ENCODE measurements around the gene EFCAB11. TPM values are rescaled to one million over a fixed set of nuclear protein-coding genes. Genes with fewer than 3 reads are reported as not detected.

Gene EFCAB11
- total RNA-seq, 4 donors from 2014 or later: 3.3 to 15.6 (median 6.9) TPM

DNA sequence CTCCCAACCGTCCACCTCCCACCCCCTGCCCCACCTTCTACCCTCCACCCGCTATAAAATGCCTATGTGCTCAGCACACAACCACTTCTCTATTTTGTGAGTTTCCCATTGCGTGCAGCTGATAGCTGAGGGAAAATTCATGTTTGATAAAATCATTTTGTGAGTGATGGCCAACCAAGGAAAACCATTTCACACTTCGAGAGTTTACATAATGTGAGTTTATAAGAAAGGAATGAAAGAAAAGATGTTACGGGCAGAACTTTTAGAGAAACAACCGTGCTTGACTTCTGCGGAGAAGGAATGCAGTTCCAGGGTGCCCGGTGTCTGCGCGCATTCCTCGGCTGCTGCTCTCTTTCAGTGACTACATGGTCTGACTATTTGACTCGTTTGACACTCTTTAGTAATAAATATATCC lies 140.9 kb downstream of the EFCAB11 start:
- no peaks in the 10 kb centered on the region for H3K4me1 ChIP-seq
- TF ChIP-seq CTCF (IDR thresholded peaks at IDR 0.05) (no peak), POLR2A (IDR thresholded peaks at IDR 0.05) (no peak)
- DNase-seq: no peak
- no peak overlapping the region for H3K27ac ChIP-seq
- no peaks in the 10 kb centered on the region for H3K36me3 ChIP-seq
- no peak overlapping the region for H3K4me3 ChIP-seq
- H3K9me3 ChIP-seq: no peaks in the 10 kb centered on the region
- no peaks in the 10 kb centered on the region for H3K27me3 ChIP-seq

DNA sequence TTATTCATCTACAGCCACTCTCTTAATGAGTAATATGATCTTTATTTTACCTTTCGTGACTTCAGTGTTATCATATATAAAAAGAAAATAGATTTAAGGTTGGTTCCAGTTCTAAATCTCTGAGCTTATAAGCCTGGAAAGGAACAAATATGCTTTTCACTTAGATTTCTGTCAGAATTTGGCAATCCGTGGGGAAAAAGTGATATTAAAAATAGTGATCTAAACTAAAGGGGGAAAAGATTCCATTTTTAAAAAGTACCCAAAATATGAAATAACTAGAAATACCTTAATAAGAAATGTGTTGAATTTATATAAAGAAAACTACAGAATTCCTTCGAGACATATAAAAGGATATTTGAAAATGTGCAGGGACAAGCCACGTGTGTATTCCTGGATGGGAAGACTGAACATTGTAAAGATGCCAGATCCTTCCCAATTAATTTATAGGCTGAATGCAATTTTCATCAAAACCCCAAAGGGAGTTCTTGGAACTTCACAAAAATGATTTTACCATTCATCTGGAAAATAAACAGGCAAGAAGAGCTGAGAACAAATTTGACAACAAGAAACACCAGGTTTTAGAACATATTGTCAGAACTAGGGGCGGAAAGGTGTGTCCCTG lies 142.5 kb downstream of the EFCAB11 start:
- no peak overlapping the region for H3K4me3 ChIP-seq
- DNase-seq: no peak
- H3K36me3 ChIP-seq: no peaks in the 10 kb centered on the region
- H3K9me3 ChIP-seq: no peaks in the 10 kb centered on the region
- H3K27me3 ChIP-seq: no peaks in the 10 kb centered on the region
- TF ChIP-seq CTCF (IDR thresholded peaks at IDR 0.05) (no peak), POLR2A (IDR thresholded peaks at IDR 0.05) (no peak)
- H3K27ac ChIP-seq: no peak overlapping the region
- H3K4me1 ChIP-seq: no peaks in the 10 kb centered on the region

- DNase-seq: no peak
- Histone ChIP-seq H3K27ac (no peak overlapping the region), H3K9me3 (no peaks in the 10 kb centered on the region), H3K4me3 (no peak overlapping the region), H3K4me1 (no peaks in the 10 kb centered on the region), H3K36me3 (no peaks in the 10 kb centered on the region), H3K27me3 (no peaks in the 10 kb centered on the region)
- no peak for TF ChIP-seq POLR2A (IDR thresholded peaks at IDR 0.05)
- TF ChIP-seq CTCF (IDR thresholded peaks at IDR 0.05): no peak
These were observed 144.4 kb downstream of the EFCAB11 start for GRCh38 chr14:89810101-89810500.

DNA sequence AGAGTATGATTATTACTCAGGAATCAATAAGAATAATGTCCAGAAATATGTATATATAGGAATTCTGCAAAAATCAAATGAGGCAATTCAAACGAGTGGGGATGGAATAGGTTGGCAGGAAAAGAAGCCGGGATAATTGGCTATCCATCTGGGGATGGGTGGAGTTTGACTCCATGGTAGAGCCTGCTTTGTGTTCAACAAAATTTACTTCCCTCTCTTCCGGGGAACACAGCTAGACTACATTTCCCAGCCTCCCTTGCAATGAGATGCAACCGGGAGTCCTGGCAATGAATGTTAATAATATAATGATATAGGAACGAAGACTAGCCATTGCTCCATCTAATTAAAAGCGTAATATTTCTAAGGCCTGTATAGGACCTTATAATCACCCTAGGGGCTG lies 146.6 kb downstream of the EFCAB11 start:
- H3K27ac ChIP-seq: no peak overlapping the region
- no peak for TF ChIP-seq POLR2A (IDR thresholded peaks at IDR 0.05)
- no peaks in the 10 kb centered on the region for H3K4me1 ChIP-seq
- H3K4me3 ChIP-seq: no peak overlapping the region
- no peaks in the 10 kb centered on the region for H3K36me3 ChIP-seq
- no peaks in the 10 kb centered on the region for H3K27me3 ChIP-seq
- DNase-seq: no peak
- no peaks in the 10 kb centered on the region for H3K9me3 ChIP-seq

DNA sequence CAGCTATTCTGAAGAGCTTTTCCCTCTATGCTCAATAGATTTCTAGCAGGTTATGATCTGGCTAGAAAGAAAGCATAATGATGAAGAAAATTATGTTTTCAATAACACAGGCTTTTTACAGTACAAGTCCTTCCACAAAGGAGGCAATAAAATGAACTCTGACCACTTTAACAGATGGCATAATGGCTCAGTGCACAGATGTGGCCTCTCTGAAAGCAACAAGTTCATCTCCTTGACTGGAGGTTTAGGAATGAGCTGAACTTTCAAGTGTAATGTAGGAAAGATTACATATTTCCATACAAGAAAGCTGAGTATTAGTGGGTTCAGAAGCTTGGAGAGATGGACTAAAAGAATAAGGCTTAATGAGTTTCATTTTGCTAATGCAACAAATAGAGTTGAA lies 147.4 kb downstream of the EFCAB11 start:
- H3K27me3 ChIP-seq: no peaks in the 10 kb centered on the region
- no peak overlapping the region for H3K4me3 ChIP-seq
- no peak overlapping the region for H3K27ac ChIP-seq
- no peaks in the 10 kb centered on the region for H3K4me1 ChIP-seq
- TF ChIP-seq POLR2A (IDR thresholded peaks at IDR 0.05) (no peak), CTCF (IDR thresholded peaks at IDR 0.05) (no peak)
- H3K9me3 ChIP-seq: no peaks in the 10 kb centered on the region
- no peaks in the 10 kb centered on the region for H3K36me3 ChIP-seq
- no peak for DNase-seq

GRCh38 chr14:89806451-89806850 lies 148.1 kb downstream of the EFCAB11 start:
- H3K4me1 ChIP-seq: no peaks in the 10 kb centered on the region
- no peaks in the 10 kb centered on the region for H3K27me3 ChIP-seq
- H3K9me3 ChIP-seq: no peaks in the 10 kb centered on the region
- H3K36me3 ChIP-seq: no peaks in the 10 kb centered on the region
- TF ChIP-seq CTCF (IDR thresholded peaks at IDR 0.05): no peak
- DNase-seq: no peak
- no peak overlapping the region for H3K27ac ChIP-seq
- no peak overlapping the region for H3K4me3 ChIP-seq
